HEK293 (cell line): ENCODE results near the gene PAK2.

Experiments
- TRIM28 ChIP-seq: IDR thresholded peaks from 2 replicates; pipeline ENCODE4 v1.6.1; 2011; ENCODE audit warnings: low read length, control low read depth, borderline replicate concordance
- ZNF221 ChIP-seq: fragments of 450-650 bp; formaldehyde crosslinking; IDR thresholded peaks from 2 replicates; pipeline ENCODE4 v1.5.1; 2017; ENCODE audit warnings: missing biosample characterization, missing genetic modification characterization, borderline replicate concordance
- ZNF621 ChIP-seq: fragments of 450-650 bp; formaldehyde crosslinking; IDR thresholded peaks from 2 replicates; pipeline ENCODE4 v1.5.1; 2017; ENCODE audit warnings: missing biosample characterization, missing genetic modification characterization
- TF ChIP-seq, protein P1 (sequence below): fragments of 450-650 bp; formaldehyde crosslinking; IDR thresholded peaks from 2 replicates; pipeline ENCODE4 v1.5.1; 2016; ENCODE audit warnings: missing biosample characterization, missing genetic modification characterization
- TF ChIP-seq, protein P2 (sequence below): fragments of 450-650 bp; formaldehyde crosslinking; IDR thresholded peaks from 2 replicates; pipeline ENCODE4 v1.5.1; 2016; ENCODE audit warnings: missing biosample characterization, missing genetic modification characterization

DNA sequence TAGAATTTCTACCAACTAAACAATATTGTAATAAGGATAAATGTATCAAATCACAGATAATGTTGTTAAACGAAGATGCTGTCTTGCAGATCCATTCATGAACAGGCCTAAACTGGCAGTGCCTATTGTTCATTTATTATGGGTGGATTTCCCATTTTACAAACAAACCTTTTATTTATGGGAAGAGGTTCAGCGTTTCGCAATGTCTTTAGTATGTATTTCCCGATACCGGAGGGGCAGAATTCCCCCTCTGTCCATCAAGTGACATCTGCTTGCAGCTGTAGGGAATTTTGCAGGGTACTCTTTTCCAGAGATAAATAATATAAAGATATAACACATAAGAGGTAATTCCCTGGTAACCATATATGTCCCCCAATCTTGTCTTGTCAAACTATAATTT is 33.3 kb upstream of the PAK2 start:
- TF ChIP-seq TRIM28 (no peak), ZNF221 (tag by site-specific recombination) (no peak), ZNF621 (no peak)
- TF ChIP-seq, protein P1, sequence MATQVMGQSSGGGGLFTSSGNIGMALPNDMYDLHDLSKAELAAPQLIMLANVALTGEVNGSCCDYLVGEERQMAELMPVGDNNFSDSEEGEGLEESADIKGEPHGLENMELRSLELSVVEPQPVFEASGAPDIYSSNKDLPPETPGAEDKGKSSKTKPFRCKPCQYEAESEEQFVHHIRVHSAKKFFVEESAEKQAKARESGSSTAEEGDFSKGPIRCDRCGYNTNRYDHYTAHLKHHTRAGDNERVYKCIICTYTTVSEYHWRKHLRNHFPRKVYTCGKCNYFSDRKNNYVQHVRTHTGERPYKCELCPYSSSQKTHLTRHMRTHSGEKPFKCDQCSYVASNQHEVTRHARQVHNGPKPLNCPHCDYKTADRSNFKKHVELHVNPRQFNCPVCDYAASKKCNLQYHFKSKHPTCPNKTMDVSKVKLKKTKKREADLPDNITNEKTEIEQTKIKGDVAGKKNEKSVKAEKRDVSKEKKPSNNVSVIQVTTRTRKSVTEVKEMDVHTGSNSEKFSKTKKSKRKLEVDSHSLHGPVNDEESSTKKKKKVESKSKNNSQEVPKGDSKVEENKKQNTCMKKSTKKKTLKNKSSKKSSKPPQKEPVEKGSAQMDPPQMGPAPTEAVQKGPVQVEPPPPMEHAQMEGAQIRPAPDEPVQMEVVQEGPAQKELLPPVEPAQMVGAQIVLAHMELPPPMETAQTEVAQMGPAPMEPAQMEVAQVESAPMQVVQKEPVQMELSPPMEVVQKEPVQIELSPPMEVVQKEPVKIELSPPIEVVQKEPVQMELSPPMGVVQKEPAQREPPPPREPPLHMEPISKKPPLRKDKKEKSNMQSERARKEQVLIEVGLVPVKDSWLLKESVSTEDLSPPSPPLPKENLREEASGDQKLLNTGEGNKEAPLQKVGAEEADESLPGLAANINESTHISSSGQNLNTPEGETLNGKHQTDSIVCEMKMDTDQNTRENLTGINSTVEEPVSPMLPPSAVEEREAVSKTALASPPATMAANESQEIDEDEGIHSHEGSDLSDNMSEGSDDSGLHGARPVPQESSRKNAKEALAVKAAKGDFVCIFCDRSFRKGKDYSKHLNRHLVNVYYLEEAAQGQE (tag by site-specific recombination), result no peak
- TF ChIP-seq, protein P2, sequence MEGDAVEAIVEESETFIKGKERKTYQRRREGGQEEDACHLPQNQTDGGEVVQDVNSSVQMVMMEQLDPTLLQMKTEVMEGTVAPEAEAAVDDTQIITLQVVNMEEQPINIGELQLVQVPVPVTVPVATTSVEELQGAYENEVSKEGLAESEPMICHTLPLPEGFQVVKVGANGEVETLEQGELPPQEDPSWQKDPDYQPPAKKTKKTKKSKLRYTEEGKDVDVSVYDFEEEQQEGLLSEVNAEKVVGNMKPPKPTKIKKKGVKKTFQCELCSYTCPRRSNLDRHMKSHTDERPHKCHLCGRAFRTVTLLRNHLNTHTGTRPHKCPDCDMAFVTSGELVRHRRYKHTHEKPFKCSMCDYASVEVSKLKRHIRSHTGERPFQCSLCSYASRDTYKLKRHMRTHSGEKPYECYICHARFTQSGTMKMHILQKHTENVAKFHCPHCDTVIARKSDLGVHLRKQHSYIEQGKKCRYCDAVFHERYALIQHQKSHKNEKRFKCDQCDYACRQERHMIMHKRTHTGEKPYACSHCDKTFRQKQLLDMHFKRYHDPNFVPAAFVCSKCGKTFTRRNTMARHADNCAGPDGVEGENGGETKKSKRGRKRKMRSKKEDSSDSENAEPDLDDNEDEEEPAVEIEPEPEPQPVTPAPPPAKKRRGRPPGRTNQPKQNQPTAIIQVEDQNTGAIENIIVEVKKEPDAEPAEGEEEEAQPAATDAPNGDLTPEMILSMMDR (tag by site-specific recombination), result no peak
